Activated CD8-positive, alpha-beta memory T cell treated with anti-CD3 and anti-CD28 coated beads for 4 hours (primary cell): ENCODE data around the gene TSPAN14.

Experiments
- DNase-seq, 2 donors: peaks; one replicate each; pipeline ENCODE4 v3.0.0-alpha.2; 2020; ENCODE audit warnings: low read depth in 2 of 2

Gene TSPAN14

GRCh38 chr10:80502621-80503583 is 48.8 kb downstream of the TSPAN14 start:
- no peak for DNase-seq

GRCh38 chr10:80503584-80504157 is 49.6 kb downstream of the TSPAN14 start:
- no peak for DNase-seq

DNA sequence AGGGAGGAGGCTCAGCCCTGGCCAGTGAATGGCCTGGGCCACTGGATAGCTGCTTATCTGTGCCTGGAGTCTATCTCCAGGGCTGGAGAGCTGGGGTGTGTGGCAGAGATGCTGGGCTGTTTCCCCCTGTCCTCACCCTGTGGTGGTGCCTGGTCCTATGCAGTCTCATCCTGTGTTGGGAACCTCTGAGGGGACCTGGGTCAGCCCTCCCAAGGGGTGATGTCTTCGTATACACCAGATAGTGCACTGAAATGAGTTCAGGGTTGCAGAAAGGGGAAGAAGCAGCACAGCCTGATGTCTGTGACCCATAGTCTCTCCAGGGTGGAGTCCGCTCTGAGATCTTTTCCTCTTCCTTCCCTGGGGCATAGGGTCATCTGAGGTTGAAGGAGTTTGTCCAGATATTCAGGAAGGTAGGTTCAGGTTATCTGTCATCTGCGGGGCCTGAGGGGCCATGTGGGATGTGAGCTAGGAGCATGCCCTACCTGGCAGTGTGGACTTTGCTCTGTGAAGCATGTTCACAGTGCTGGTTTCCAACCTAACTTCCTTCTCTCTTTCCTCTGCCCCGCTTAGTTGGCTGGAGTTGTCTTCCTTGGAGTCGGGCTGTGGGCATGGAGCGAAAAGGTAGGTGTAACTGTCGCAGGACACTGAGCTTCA is 50.2 kb downstream of the TSPAN14 start:
- DNase-seq: no peak

DNA sequence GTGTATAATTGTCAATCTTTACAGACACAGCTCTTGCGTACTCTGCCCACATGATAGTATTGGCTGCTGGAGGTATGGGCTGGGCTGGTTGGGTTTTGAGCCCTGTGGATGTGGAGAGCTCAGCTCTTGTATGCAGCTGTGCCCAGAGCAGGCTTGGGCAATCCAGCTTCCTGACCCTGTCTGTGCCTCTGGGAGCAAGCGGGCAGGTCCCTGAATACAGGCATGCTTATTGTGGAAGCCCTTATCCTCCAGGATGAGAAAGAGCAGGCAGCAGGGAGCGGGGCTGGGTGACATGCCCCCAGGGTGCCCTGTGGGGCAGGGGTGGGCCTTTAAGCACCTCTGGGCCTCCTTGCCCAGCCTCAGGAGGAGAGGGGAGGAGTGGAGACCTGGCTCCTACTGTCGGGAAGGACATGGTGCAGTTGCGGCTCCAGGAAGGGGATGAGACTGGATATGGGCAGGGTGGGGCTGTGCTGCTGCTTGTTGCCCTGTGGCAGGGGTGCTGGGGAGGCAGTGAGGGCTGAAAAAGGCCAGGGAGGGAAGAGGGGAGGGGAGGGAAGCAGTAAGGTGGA is 50.9 kb downstream of the TSPAN14 start:
- no peak for DNase-seq

DNA sequence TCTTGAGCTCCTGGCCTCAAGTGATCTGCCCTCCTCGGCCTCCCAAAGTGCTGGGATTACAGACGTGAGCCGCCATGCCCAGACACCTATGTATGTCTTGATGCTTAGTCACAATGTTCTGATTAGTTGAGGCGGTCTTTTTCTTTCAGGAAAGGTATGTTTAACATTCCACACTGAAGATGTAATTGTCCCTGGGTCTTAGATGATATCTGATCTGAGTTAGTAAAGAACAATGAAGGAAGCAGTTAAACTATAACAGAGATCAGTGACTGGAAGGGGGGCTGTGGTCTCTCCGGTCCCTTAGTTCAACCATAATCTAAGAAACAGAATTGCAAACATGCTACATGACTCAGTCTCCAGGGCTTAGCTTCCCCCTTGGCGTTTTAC is 52.1 kb downstream of the TSPAN14 start:
- no peak for DNase-seq

- DNase-seq: no peak
Measured at GRCh38 chr10:80506836-80507487, 52.9 kb downstream of the TSPAN14 start.

GRCh38 chr10:80509108-80509402 is 54.9 kb downstream of the TSPAN14 start:
- DNase-seq: no peak

DNA sequence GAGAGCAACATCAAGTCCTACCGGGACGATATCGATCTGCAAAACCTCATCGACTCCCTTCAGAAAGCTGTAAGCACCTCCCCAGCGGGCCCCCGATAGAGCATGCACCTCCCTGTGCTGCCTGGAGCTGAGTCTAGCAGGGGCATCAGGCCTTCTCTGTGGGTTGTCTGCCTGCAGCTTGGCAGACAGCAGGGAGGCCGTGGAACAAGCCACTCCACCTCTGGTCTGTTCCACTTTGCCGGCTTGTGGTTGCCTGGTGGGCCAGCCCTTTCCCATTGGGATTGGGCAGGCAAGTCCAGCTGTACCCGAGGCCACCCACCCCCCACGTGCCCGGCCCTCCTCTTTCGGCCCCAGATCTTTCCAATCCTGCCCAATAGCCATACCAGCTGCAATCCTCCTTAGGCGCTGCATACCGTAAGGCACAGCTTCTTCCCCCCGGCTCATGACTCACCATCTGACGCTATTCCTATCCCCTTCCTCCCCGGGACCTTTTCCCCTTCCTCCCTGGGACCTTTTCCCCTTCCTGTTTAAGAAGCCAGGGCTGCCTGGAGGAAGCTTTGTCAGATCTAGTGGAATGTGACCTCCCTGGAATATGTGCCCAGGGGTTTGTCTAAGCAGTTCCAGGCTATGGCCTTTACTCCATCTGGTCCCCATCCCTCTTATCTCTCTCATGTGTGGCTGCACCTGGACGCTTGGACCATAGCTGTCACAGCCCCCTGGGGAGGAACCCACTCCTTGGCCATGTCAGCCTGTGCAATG is 55.5 kb downstream of the TSPAN14 start:
- no peak for DNase-seq

DNA sequence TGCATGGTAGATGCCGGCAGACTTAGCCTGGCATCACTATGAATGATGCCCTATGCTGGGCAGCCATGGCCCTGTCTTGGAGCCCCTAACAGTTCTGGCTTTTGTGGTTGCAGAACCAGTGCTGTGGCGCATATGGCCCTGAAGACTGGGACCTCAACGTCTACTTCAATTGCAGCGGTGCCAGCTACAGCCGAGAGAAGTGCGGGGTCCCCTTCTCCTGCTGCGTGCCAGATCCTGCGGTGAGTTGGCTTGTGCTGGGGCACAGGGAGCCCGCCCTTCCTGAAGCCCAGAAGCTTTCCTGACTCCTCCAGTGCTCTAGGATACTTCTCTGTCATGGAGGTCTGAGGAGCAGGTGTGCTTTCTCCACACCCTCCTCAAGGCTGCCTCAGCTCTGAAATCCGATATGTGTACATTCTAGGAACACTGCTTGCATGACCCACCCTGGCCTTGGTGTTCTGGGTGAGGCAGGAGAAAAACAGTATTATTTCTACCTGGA is 58.0 kb downstream of the TSPAN14 start:
- DNase-seq: no peak

DNA sequence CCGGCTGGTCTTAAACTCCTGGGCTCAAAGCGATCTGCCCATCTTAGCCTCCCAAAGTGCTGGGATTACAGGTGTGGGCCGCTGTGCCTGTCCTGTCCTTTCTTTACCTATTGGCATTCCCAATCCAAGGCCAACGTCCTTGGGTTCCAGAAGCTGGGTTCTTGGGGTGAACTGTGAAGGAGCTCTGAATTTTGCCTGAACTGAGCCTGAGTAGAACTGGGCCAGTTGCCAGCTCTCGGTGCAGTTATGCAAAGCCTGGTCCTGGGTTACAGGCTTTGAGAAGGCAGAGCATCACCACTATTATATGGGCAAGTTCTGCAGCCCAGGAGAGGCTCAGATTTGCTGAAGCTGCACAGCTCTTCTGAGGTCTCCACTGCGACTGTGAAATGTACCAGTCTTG is 59.0 kb downstream of the TSPAN14 start:
- DNase-seq: no peak

DNA sequence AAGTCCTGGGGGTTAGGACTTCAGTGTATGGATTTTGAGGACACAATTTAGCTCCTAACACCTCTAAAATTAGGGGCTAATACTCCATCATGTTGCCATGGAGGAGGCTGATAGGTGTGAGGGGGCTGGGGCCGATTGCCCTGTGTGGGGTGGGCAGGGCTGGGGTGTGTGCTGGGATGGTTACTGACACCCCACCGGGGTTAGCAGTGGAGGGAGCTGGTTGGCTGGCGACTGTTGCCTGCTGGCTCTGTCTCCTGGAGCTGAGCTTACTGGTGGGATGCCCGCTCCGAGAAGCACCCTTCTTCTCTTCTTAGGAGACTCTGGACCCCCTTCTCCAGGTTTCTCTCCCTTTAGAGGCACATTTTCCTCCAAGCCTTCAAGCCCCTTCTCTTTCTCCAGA is 61.4 kb downstream of the TSPAN14 start:
- DNase-seq: no peak

GRCh38 chr10:80515941-80516340 is 61.8 kb downstream of the TSPAN14 start:
- DNase-seq: no peak

- DNase-seq: no peak
Measured at GRCh38 chr10:80516506-80517075, 62.5 kb downstream of the TSPAN14 start.

DNA sequence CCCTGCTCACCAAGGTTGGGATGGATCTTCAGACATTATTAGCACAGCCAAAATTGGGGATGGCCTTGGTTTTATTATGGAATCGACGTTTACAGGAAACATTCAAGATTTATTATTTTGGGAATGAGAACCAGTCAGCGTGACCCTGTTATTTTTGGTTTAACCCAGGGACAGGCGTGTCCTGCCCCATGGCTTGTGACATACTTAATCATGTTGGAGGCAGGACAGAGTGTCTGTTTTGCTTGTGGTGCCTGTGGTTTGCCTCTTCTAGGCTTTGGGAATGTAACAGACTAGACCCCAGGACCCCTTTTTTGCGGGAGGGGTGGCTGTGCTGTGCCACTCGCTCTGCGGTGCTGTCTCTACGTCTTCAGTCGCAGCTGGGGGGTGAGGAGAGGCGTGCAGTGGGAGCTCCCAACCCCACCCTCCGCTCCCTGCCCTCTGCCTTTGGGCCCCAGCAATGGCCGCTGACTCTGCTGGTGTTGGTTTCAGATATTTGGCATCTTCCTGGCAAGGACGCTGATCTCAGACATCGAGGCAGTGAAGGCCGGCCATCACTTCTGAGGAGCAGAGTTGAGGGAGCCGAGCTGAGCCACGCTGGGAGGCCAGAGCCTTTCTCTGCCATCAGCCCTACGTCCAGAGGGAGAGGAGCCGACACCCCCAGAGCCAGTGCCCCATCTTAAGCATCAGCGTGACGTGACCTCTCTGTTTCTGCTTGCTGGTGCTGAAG is 63.5 kb downstream of the TSPAN14 start:
- no peak for DNase-seq

GRCh38 chr10:80518143-80518806 is 64.2 kb downstream of the TSPAN14 start:
- no peak for DNase-seq

- DNase-seq: no peak
Measured at GRCh38 chr10:80518807-80519360, 64.8 kb downstream of the TSPAN14 start.

DNA sequence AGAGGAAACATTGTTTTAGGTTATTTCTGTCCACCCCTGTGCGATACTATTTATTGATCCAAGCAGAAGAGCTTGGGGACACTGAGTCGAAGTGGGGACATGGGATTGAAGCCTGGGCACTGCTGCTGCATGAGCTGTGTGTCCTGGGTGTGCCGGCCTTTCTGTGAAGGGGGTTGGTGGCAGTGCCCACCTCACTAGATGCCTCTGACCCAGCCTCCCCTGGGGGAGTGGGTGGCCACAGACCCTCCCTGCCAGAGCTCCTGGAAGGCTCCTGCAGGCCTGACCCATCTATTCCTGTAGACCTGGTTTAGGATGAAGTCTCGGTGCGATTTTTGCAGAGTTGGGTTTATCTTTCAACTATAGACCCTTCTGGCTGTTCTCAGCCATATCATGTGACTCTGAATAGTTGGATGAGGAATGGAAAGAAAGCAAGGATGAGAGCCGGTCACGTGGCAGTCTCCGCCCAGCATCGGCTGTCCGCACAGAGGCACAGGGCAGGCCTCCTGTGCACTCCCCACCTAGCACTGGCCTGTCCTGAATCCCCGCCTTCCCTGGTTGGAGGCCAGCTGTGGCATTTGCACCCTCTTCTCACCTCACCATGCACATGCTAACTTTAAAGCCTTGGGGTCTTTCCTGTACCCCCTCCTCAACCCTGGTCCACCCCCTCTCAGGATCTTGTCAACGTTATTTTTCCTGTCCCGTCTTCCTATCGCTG is 66.0 kb downstream of the TSPAN14 start:
- DNase-seq: no peak

- DNase-seq: no peak
Measured at GRCh38 chr10:80520661-80521470, 66.8 kb downstream of the TSPAN14 start.
